ENCODE data around the gene WASF1.

- TF ChIP-seq CTCF (conservative IDR thresholded peaks at IDR 0.05 in 1 of 2, IDR thresholded peaks at IDR 0.05 in 1 of 2; ENCODE audit: low read depth in 1 of 2, low read length in 2 of 2) (no peak), EZH2 (IDR thresholded peaks at IDR 0.05; ENCODE audit: low read length, missing control alignments) (no peak)
Observed at GRCh38 chr6:110090876-110091275, 88.6 kb downstream of the WASF1 start.
